Left lung (tissue), 10 donors: ENCODE results near the gene UBE2E2. TPM values are rescaled to one million over a fixed set of nuclear protein-coding genes. Genes with fewer than 3 reads are reported as not detected.
A peak's percentile ranks its signal among the peaks of the same experiment; 100 is the strongest.

Source experiments
- ATAC-seq: fragments of 200-7000 bp; cut with Tn5 transposase; one replicate; pipeline ENCODE4 v1.9.1; 2020; ENCODE audit warnings: moderate library complexity
- DNase-seq, 4 donors: peaks; one replicate each; pipeline ENCODE4 v3.0.0-alpha.2; 2013 to 2020
- H3K27ac ChIP-seq, 2 donors: fragments of 200-600 bp; sonication (generic) in 1 of 2; one replicate each; pipeline versions ENCODE4 v1.5.0 to v1.8.0; 2020 to 2021
- H3K27me3 ChIP-seq, 2 donors: fragments of 200-600 bp; sonication (generic) in 1 of 2; one replicate each; pipeline versions ENCODE4 v1.5.0 to v1.8.0; 2020 to 2021
- H3K36me3 ChIP-seq, 2 donors: fragments of 200-600 bp; sonication (generic) in 1 of 2; one replicate each; pipeline versions ENCODE4 v1.5.0 to v1.8.0; 2020 to 2021
- H3K4me1 ChIP-seq, 2 donors: fragments of 200-600 bp; one replicate each; pipeline ENCODE4 v1.8.0; 2021
- H3K4me3 ChIP-seq, 2 donors: fragments of 200-600 bp; sonication (generic) in 1 of 2; one replicate each; pipeline versions ENCODE4 v1.5.0 to v1.8.0; 2020 to 2021; ENCODE audit warnings: mild to moderate bottlenecking in 1 of 2
- H3K9me3 ChIP-seq, 2 donors: fragments of 200-600 bp; sonication (generic) in 1 of 2; one replicate each; pipeline versions ENCODE4 v1.5.0 to v1.8.0; 2020 to 2021
- intact Hi-C, 2 donors: fragments of 100-400 bp; cut with DNase I; formaldehyde crosslinking; loops; one replicate each; pipeline versions ENCODE4 v1.11.2 to v1.14.2; 2022
- polyA plus RNA-seq, 6 donors: library from polyadenylated mRNA; unstranded; fragments of 120-200 nt; gene quantifications; one replicate each; pipeline ENCODE4 v1.2.1, GENCODE V29; 2013; ENCODE audit not compliant: insufficient read length in 6 of 6
- total RNA-seq, 2 donors: library from RNA; stranded (reverse); fragmentation: NEBNext Ultra II Directional; extraction: Animal tissue kit (Norgen Biotek cat#: 25700); gene quantifications; one replicate each; pipeline ENCODE4 v1.2.1, GENCODE V29; 2021
- TF ChIP-seq, protein P1 (sequence below), 2 donors: fragments of 200-600 bp; sonication (generic) in 1 of 2; IDR thresholded peaks; one replicate each; pipeline versions ENCODE4 v1.5.0 to v1.8.0; 2021; ENCODE audit warnings: antibody characterized with exemption in 2 of 2
- donor health status: DM: no; HTN: yes; CAD: no.
- donor health status: DM: no; HTN: no; CAD: no.

The UBE2E2 gene
- total and polyA plus RNA-seq, 8 donors = 42.3 to 55.6 (median 47.5) TPM

GRCh38 chr3:23566499-23566898 is 363.4 kb downstream of the UBE2E2 start:
- Histone ChIP-seq H3K36me3 (no peaks in the 10 kb centered on the region), H3K9me3 (no peaks in the 10 kb centered on the region), H3K4me1 (no peaks in the 10 kb centered on the region), H3K27ac (no peak overlapping the region), H3K27me3 (no peaks in the 10 kb centered on the region), H3K4me3 (no peak overlapping the region)
- no peak for DNase-seq
- no peak for ATAC-seq
- TF ChIP-seq, protein P1, sequence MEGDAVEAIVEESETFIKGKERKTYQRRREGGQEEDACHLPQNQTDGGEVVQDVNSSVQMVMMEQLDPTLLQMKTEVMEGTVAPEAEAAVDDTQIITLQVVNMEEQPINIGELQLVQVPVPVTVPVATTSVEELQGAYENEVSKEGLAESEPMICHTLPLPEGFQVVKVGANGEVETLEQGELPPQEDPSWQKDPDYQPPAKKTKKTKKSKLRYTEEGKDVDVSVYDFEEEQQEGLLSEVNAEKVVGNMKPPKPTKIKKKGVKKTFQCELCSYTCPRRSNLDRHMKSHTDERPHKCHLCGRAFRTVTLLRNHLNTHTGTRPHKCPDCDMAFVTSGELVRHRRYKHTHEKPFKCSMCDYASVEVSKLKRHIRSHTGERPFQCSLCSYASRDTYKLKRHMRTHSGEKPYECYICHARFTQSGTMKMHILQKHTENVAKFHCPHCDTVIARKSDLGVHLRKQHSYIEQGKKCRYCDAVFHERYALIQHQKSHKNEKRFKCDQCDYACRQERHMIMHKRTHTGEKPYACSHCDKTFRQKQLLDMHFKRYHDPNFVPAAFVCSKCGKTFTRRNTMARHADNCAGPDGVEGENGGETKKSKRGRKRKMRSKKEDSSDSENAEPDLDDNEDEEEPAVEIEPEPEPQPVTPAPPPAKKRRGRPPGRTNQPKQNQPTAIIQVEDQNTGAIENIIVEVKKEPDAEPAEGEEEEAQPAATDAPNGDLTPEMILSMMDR (IDR thresholded peaks at IDR 0.05) = no peak
- intact Hi-C loops = no loop called here

DNA sequence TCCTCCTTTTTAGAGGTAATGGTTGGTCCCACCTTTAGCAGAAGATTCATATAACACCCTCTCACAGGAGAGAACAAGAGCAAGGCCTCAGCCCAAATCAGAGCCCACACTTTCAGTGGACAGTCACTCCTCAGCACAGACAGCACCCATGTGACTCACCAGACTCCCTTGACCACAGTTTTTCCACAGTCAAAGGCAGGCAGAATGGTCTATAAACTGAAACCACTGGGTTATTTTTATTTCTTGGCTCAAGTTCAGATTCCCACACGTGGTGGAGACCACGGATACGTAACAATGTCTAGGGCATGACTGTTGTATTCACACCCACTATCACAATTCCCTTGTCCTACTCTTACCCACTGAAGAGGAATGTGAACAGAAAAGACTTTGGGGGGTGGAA is 364.8 kb downstream of the UBE2E2 start:
- DNase-seq = peak in 1 of 4 donors; percentile 9
- H3K36me3 ChIP-seq = no peaks in the 10 kb centered on the region
- peak; percentile 57 for ATAC-seq
- H3K4me3 ChIP-seq = no peak overlapping the region
- no peaks in the 10 kb centered on the region for H3K27me3 ChIP-seq
- TF ChIP-seq, protein P1 (IDR thresholded peaks at IDR 0.05) = no peak
- H3K9me3 ChIP-seq = no peaks in the 10 kb centered on the region
- H3K27ac ChIP-seq = no peak overlapping the region
- intact Hi-C loops = no loop called here
- H3K4me1 ChIP-seq = no peaks in the 10 kb centered on the region

GRCh38 chr3:23573827-23574226 is 370.7 kb downstream of the UBE2E2 start:
- ATAC-seq (no peak), DNase-seq (no peak)
- Histone ChIP-seq H3K27me3 (no peaks in the 10 kb centered on the region), H3K4me3 (no peak overlapping the region), H3K27ac (no peak overlapping the region), H3K9me3 (no peaks in the 10 kb centered on the region), H3K4me1 (no peaks in the 10 kb centered on the region), H3K36me3 (no peaks in the 10 kb centered on the region)
- TF ChIP-seq, protein P1 (IDR thresholded peaks at IDR 0.05) = no peak
- intact Hi-C loops = no loop called here

DNA sequence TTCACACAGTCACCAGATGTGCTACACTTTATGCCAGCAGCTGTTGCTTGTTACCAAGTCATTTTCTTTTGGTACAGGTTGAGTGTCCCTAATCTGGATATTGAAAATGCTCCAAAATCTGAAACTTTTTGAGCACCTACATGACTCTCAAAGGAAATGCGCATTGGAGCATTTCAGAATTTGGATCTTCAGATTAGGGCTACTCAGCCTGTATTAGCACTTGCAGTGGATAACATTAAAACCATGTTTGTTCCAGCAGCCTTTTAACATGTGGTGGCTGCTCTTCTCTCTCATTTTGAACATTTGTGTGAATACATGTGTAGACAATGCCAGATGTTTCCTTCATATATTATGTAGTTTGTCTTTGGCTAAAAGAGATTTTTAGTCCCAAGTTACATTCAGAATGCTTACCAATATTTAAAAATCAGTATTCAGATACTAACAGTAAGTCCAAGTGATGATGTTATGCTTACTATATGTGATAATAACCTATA is 371.7 kb downstream of the UBE2E2 start:
- no peaks in the 10 kb centered on the region for H3K4me1 ChIP-seq
- TF ChIP-seq, protein P1 (IDR thresholded peaks at IDR 0.05) = no peak
- ATAC-seq (no peak), DNase-seq (no peak)
- no peaks in the 10 kb centered on the region for H3K27me3 ChIP-seq
- H3K9me3 ChIP-seq = no peaks in the 10 kb centered on the region
- intact Hi-C loops = no loop called here
- H3K4me3 ChIP-seq = no peak overlapping the region
- no peaks in the 10 kb centered on the region for H3K36me3 ChIP-seq
- H3K27ac ChIP-seq = no peak overlapping the region

- no peaks in the 10 kb centered on the region for H3K36me3 ChIP-seq
- TF ChIP-seq, protein P1 (IDR thresholded peaks at IDR 0.05) = no peak
- no peak overlapping the region for H3K4me3 ChIP-seq
- intact Hi-C loops = no loop called here
- no peak for DNase-seq
- no peak overlapping the region for H3K27ac ChIP-seq
- ATAC-seq = peak; percentile 36
- no peaks in the 10 kb centered on the region for H3K9me3 ChIP-seq
- no peaks in the 10 kb centered on the region for H3K27me3 ChIP-seq
- no peaks in the 10 kb centered on the region for H3K4me1 ChIP-seq
Observed at GRCh38 chr3:23575697-23576096, 372.6 kb downstream of the UBE2E2 start.
